ENCODE results near the gene PIGQ. TPM values are rescaled to one million over a fixed set of nuclear protein-coding genes. Genes with fewer than 3 reads are reported as not detected.

Gene PIGQ
- total and polyA plus RNA-seq, 2 of the 8 experiments (the other 6 are each of a cell fraction or from before 2014, with no cell fraction given) = 36.0 to 49.2 TPM

DNA sequence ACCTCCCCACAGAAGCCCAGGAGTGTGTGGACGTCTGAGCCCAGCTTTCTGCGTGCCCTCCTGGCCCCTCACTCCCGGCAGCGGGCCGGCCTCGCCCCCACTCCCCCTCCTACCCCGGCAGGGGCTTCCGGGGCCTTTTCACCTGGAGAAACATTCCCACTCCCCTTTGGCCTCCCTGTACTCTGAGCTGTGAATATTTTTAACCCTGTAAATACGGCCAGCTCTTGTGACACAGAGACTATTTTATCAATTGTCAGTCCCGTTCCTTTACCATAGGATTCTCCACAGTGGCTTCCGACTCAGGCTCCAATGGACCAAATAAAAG, 15.5 kb upstream of the PIGQ start:
- 88% methylated on average over 11 of the region's 11 CpGs; no CpG with 5 or more reads in 1 of the 2 experiments for WGBS, 2 experiments (ENCODE audit: extremely low coverage in 1 of 2, insufficient coverage in 1 of 2, insufficient read length in 1 of 2, insufficient replicate concordance in 2 of 2, low coverage in 1 of 2, low lambda C conversion rate in 2 of 2, missing lambda C conversion rate in 1 of 2)
- Histone ChIP-seq H3K27me3 (replicated peaks in 1 of 4; ENCODE audit: control insufficient read depth in 3 of 4, extremely low read depth in 1 of 4, insufficient read depth in 3 of 4, low read length in 3 of 4) (peaks cover 0 to 15% (median 8%) of the 10 kb centered on the region in 4 experiments; a peak in 5 of 7 replicates), H3K4me1 (replicated peaks in 1 of 4; ENCODE audit: control insufficient read depth in 3 of 4, insufficient read depth in 4 of 4, low read length in 3 of 4) (peaks cover 0 to 3% (median 0%) of the 10 kb centered on the region in 4 experiments; a peak in 3 of 7 replicates), H3K9me3 (ENCODE audit: insufficient read depth in 2 of 2, low read depth in 1 of 2, low read length in 1 of 2) (no peaks in the 10 kb centered on the region), H3K23ac (ENCODE audit: insufficient read length) (no peak overlapping the region), H3K56ac (replicated peaks; ENCODE audit: insufficient read length, low read depth, low read length) (no peak overlapping the region), H2BK120ac (replicated peaks; ENCODE audit: low read depth, low read length) (no peak overlapping the region), H2AK5ac (ENCODE audit: low read depth, low read length) (no peak overlapping the region), H4K91ac (replicated peaks; ENCODE audit: insufficient read length, low read length) (no peak overlapping the region), H3K9ac (replicated peaks in 1 of 4; ENCODE audit: extremely low read depth in 1 of 4, low read depth in 3 of 4, low read length in 3 of 4) (no peak overlapping the region), H2AFZ (ENCODE audit: low read length) (no peak overlapping the region), H3K18ac (ENCODE audit: extremely low read depth, low read length) (no peak overlapping the region), H3K36me3 (ENCODE audit: control insufficient read depth in 2 of 4, insufficient read depth in 4 of 4, low read length in 3 of 4) (peaks cover 0 to 19% (median 2%) of the 10 kb centered on the region in 4 experiments; a peak in 1 of 8 replicates), H3K23me2 (ENCODE audit: low read depth, low read length) (no peaks in the 10 kb centered on the region), H3K4ac (replicated peaks; ENCODE audit: insufficient read length, low read depth, low read length) (no peak overlapping the region), H4K20me1 (replicated peaks in 1 of 2; ENCODE audit: control insufficient read depth in 1 of 2, insufficient read depth in 2 of 2, low read length in 2 of 2) (peaks cover under 1 to 2% of the 10 kb centered on the region in 2 experiments), H3K79me2 (ENCODE audit: control insufficient read depth in 1 of 2, insufficient read depth in 2 of 2, low read length in 2 of 2) (no peaks in the 10 kb centered on the region), H2BK20ac (ENCODE audit: low read length) (no peak overlapping the region), H4K5ac (ENCODE audit: insufficient read length, low read depth, low read length) (no peak overlapping the region), H4K8ac (ENCODE audit: extremely low read depth, insufficient read depth, low read length) (no peak overlapping the region), H3K27ac (ENCODE audit: low read depth, low read length) (no peak overlapping the region), H3K14ac (ENCODE audit: insufficient read length) (no peak overlapping the region), H2BK12ac (ENCODE audit: low read depth, low read length) (no peak overlapping the region), H2BK15ac (ENCODE audit: low read length) (no peak overlapping the region), H3K79me1 (ENCODE audit: low read depth, low read length) (no peaks in the 10 kb centered on the region; the same call in 1 of the 2 replicates), H3K4me2 (ENCODE audit: insufficient read depth in 1 of 2, low read depth in 2 of 2, low read length in 2 of 2) (no peak overlapping the region), H2BK5ac (ENCODE audit: low read depth, low read length) (no peak overlapping the region), H3K4me3 (ENCODE audit: extremely low read depth in 1 of 4, insufficient read depth in 2 of 4, low read depth in 3 of 4, low read length in 4 of 4) (no peak overlapping the region)
- ChIA-PET CTCF (ENCODE audit: partially characterized antibody) (interaction anchor here (1.0 to 3.9 kb wide), 5 partner anchors 27 to 235 kb away, joined by 3 to 21 read pairs (median 5); no protein-coding TSS in a partner anchor), POLR2A (ENCODE audit: partially characterized antibody) (interaction anchor here (0.7 to 1.2 kb wide), 3 partner anchors 10 to 18 kb away, joined by 3 to 4 read pairs (median 3); partner anchors contain the start of gene NHLRC4)
- FAIRE-seq = no peak
- DNase-seq (ENCODE audit: low read depth in 1 of 2, low spot score in 2 of 2) = no peak
- TF ChIP-seq RAD21 (IDR thresholded peaks at IDR 0.05 in 1 of 2, conservative IDR thresholded peaks at IDR 0.05 in 1 of 2; ENCODE audit: low read depth in 2 of 2, low read length in 2 of 2) (no peak), MAFK (IDR thresholded peaks at IDR 0.05; ENCODE audit: low read depth, low read length) (no peak), SP2 (IDR thresholded peaks at IDR 0.05; ENCODE audit: low read length) (no peak), RFX5 (IDR thresholded peaks at IDR 0.05; ENCODE audit: borderline replicate concordance, low read depth, low read length) (no peak), POU5F1 (IDR thresholded peaks at IDR 0.05; ENCODE audit: low read depth, low read length) (no peak), GTF2F1 (IDR thresholded peaks at IDR 0.05; ENCODE audit: borderline replicate concordance, low read depth, low read length) (no peak), RXRA (IDR thresholded peaks at IDR 0.05; ENCODE audit: insufficient read depth, low read depth, low read length) (no peak), BACH1 (IDR thresholded peaks at IDR 0.05; ENCODE audit: low read length) (no peak), CEBPB (IDR thresholded peaks at IDR 0.05; ENCODE audit: low read depth, low read length) (no peak), CHD1 (IDR thresholded peaks at IDR 0.05; ENCODE audit: low read depth, low read length) (no peak), KDM4A (IDR thresholded peaks at IDR 0.05; ENCODE audit: low read depth, low read length, severe bottlenecking) (no peak), CBX5 (IDR thresholded peaks at IDR 0.05; ENCODE audit: low read depth, low read length) (no peak), TAF1 (IDR thresholded peaks at IDR 0.05; ENCODE audit: low read depth, low read length) (no peak), BRCA1 (IDR thresholded peaks at IDR 0.05; ENCODE audit: low read depth, low read length) (no peak), YY1 (IDR thresholded peaks at IDR 0.05; ENCODE audit: low read depth, low read length) (no peak), ZNF274 (IDR thresholded peaks at IDR 0.05; ENCODE audit: borderline replicate concordance, extremely low read depth, low read length) (no peak)

Measured in H1 (cell line).